GM19324 (cell line): ENCODE measurements around the gene MVD.

Experiments
- ATAC-seq: cut with Tn5 transposase; IDR thresholded peaks from one replicate; pipeline ENCODE4 v1.9.1; 2021; ENCODE audit warnings: mild to moderate bottlenecking, moderate library complexity; ENCODE audit not compliant: unreplicated experiment, low FRiP score

MVD gene

GRCh38 chr16:88630433-88630832 lies 32.5 kb downstream of the MVD start:
- ATAC-seq, result no peak

GRCh38 chr16:88629835-88630234 lies 33.1 kb downstream of the MVD start:
- no peak for ATAC-seq

- no peak for ATAC-seq
Observed at GRCh38 chr16:88628512-88628974, 34.3 kb downstream of the MVD start.

GRCh38 chr16:88627531-88628411 lies 35.1 kb downstream of the MVD start:
- ATAC-seq, result no peak

- no peak for ATAC-seq
Observed at GRCh38 chr16:88626646-88627045, 36.2 kb downstream of the MVD start.

GRCh38 chr16:88624977-88625576 lies 37.8 kb downstream of the MVD start:
- ATAC-seq, result no peak

GRCh38 chr16:88624481-88624880 lies 38.4 kb downstream of the MVD start:
- ATAC-seq, result no peak

- no peak for ATAC-seq
Observed at GRCh38 chr16:88623858-88624257, 39.0 kb downstream of the MVD start.

GRCh38 chr16:88622866-88623265 lies 40.0 kb downstream of the MVD start:
- no peak for ATAC-seq

- ATAC-seq, result no peak
Observed at GRCh38 chr16:88622125-88622524, 40.8 kb downstream of the MVD start.

GRCh38 chr16:88619859-88620815 lies 42.8 kb downstream of the MVD start:
- ATAC-seq, result no peak

GRCh38 chr16:88618956-88619667 lies 43.8 kb downstream of the MVD start:
- ATAC-seq, result no peak

- ATAC-seq, result no peak
Observed at GRCh38 chr16:88618182-88618955, 44.5 kb downstream of the MVD start.

GRCh38 chr16:88617268-88618031 lies 45.4 kb downstream of the MVD start:
- no peak for ATAC-seq

- ATAC-seq, result no peak
Observed at GRCh38 chr16:88616736-88617135, 46.2 kb downstream of the MVD start.

GRCh38 chr16:88616320-88616719 lies 46.6 kb downstream of the MVD start:
- ATAC-seq, result no peak

- no peak for ATAC-seq
Observed at GRCh38 chr16:88614818-88615580, 47.9 kb downstream of the MVD start.
